Ovary (tissue), 9 donors: ENCODE measurements around the gene ATP1A2. TPM values are rescaled to one million over a fixed set of nuclear protein-coding genes. Genes with fewer than 3 reads are reported as not detected.

Source experiments
- DNase-seq, 5 donors: peaks; one replicate each; pipeline ENCODE4 v3.0.0-alpha.2; 2019 to 2020
- H3K27ac ChIP-seq, 2 donors: fragments of 200-600 bp; one replicate each; pipeline versions ENCODE4 v1.5.1 to v1.8.0; 2019 to 2022
- H3K27me3 ChIP-seq: fragments of 200-600 bp; one replicate; pipeline ENCODE4 v1.8.0; 2022
- H3K36me3 ChIP-seq: fragments of 200-600 bp; sonication (generic); one replicate; pipeline ENCODE4 v1.5.1; 2019
- H3K4me1 ChIP-seq: one replicate; pipeline ENCODE4 v1.8.1; 2013; ENCODE audit warnings: mild to moderate bottlenecking, moderate library complexity; ENCODE audit not compliant: insufficient read depth
- H3K4me3 ChIP-seq: fragments of 200-600 bp; sonication (generic); one replicate; pipeline ENCODE4 v1.5.1; 2017
- H3K9me3 ChIP-seq, 2 donors: fragments of 200-600 bp in 1 of 2; sonication (generic) in 1 of 2; one replicate each; pipeline versions ENCODE4 v1.5.1 to v1.8.1; 2013 to 2019; ENCODE audit warnings: mild to moderate bottlenecking in 1 of 2, moderate library complexity in 1 of 2
- CTCF ChIP-seq, 3 donors: fragments of 450-650 bp in 2 of 3; fragments of 200-600 bp in 1 of 3; IDR thresholded peaks; one replicate each; pipeline versions ENCODE4 v1.5.1 to v1.8.0; 2016 to 2022; ENCODE audit warnings: antibody characterized with exemption in 3 of 3, mild to moderate bottlenecking in 1 of 3
- EP300 ChIP-seq: sonication (generic); formaldehyde crosslinking; IDR thresholded peaks from one replicate; pipeline ENCODE4 v1.6.1; 2017; ENCODE audit warnings: antibody characterized with exemption
- POLR2A ChIP-seq: fragments of 450-650 bp; IDR thresholded peaks from one replicate; pipeline ENCODE4 v1.6.1; 2017; ENCODE audit warnings: antibody characterized with exemption, mild to moderate bottlenecking, moderate library complexity
- WGBS, 3 donors: extraction: QIAGEN DNeasy Blood & Tissue Kit in 1 of 3; methylation state at CpG; one replicate each; pipeline versions ENCODE4 v1.1.5 to v1.1.7; 2013 to 2017; 5-methylcytosine and 5-hydroxymethylcytosine counted together
- intact Hi-C, 4 donors: fragments of 100-400 bp; cut with DNase I; formaldehyde crosslinking; loops; one replicate each; pipeline versions ENCODE4 v1.11.0 to v1.15.1; 2022 to 2023
- polyA plus RNA-seq, 2 donors: library from polyadenylated mRNA; stranded (reverse); fragments of 200-250 nt in 1 of 2; fragments of 350-450 nt in 1 of 2; fragmentation: Illumina TruSeq in 1 of 2; extraction: RNeasy Lipid Tissue Mini Kit (QIAGEN cat#74804) in 1 of 2; gene quantifications; one replicate each; pipeline ENCODE4 v1.2.3, GENCODE V29; 2013 to 2014
- total RNA-seq, 7 donors: library from RNA; depleted of rRNA in 2 of 7; stranded (reverse); fragments of >200 nt in 2 of 7; fragmentation: NEBNext Ultra II Directional in 3 of 7; extraction: Animal tissue kit (Norgen Biotek cat#: 25700) in 3 of 7; gene quantifications; one replicate each; pipeline versions ENCODE4 v1.1.0 to v1.2.4, GENCODE V29; 2016 to 2023
- donor health status: DM: no; HTN: no; CAD: no; lungs with moderate emphysema.
- donor health status: DM: no; HTN: no; CAD: no.
- donor health status: Bipolar disorder and iron deficiency.
- donor health status: DM: yes; HTN: yes; CAD: no.
- donor health status: DM: no; HTN: no; CAD: no.
- donor health status: DM: yes; HTN: yes; CAD: no.

The ATP1A2 gene
- total and polyA plus RNA-seq, 9 donors, result 3.0 to 38.6 (median 15.0) TPM

- DNase-seq, result no peak
- Histone ChIP-seq H3K4me1 (no peaks in the 10 kb centered on the region), H3K9me3 (no peaks in the 10 kb centered on the region), H3K36me3 (no peaks in the 10 kb centered on the region), H3K4me3 (no peak overlapping the region), H3K27ac (no peak overlapping the region), H3K27me3 (no peaks in the 10 kb centered on the region)
- 62 to 85% (median 73%) methylated on average over 3 of the region's 3 CpGs for WGBS, 3 donors
- intact Hi-C loops, result no loop called here
- TF ChIP-seq POLR2A (no peak), CTCF (IDR thresholded peaks at IDR 0.05) (no peak)
Measured at GRCh38 chr1:160129558-160129957, 14.0 kb downstream of the ATP1A2 start.

- intact Hi-C loops, result no loop called here
- no peak for DNase-seq
- WGBS, 3 donors, result 90 to 94% (median 93%) methylated on average over 11 of the region's 11 CpGs
- Histone ChIP-seq H3K27ac (no peak overlapping the region), H3K4me1 (no peaks in the 10 kb centered on the region), H3K4me3 (no peak overlapping the region), H3K9me3 (no peaks in the 10 kb centered on the region), H3K27me3 (no peaks in the 10 kb centered on the region), H3K36me3 (no peaks in the 10 kb centered on the region)
- TF ChIP-seq CTCF (IDR thresholded peaks at IDR 0.05), result no peak
- TF ChIP-seq EP300, result no peak
- TF ChIP-seq POLR2A, result no peak
Measured at GRCh38 chr1:160129966-160130365, 14.4 kb downstream of the ATP1A2 start.

GRCh38 chr1:160130486-160130885, 14.9 kb downstream of the ATP1A2 start:
- intact Hi-C loops, result no loop called here
- TF ChIP-seq POLR2A (no peak), EP300 (no peak), CTCF (IDR thresholded peaks at IDR 0.05) (no peak)
- no peaks in the 10 kb centered on the region for H3K9me3 ChIP-seq
- no peaks in the 10 kb centered on the region for H3K27me3 ChIP-seq
- H3K4me3 ChIP-seq, result no peak overlapping the region
- no peak overlapping the region for H3K27ac ChIP-seq
- no peaks in the 10 kb centered on the region for H3K4me1 ChIP-seq
- no peaks in the 10 kb centered on the region for H3K36me3 ChIP-seq
- no peak for DNase-seq
- WGBS, 3 donors, result 83 to 84% (median 83%) methylated on average over 5 of the region's 5 CpGs

GRCh38 chr1:160130939-160131338, 15.4 kb downstream of the ATP1A2 start:
- no peaks in the 10 kb centered on the region for H3K27me3 ChIP-seq
- no peaks in the 10 kb centered on the region for H3K36me3 ChIP-seq
- H3K9me3 ChIP-seq, result no peaks in the 10 kb centered on the region
- intact Hi-C loops, result no loop called here
- no peak overlapping the region for H3K4me3 ChIP-seq
- no peak overlapping the region for H3K27ac ChIP-seq
- no peaks in the 10 kb centered on the region for H3K4me1 ChIP-seq
- WGBS, 3 donors, result 97 to 100% (median 100%) methylated on average over 1 of the region's 1 CpG
- DNase-seq, result no peak
- TF ChIP-seq CTCF (IDR thresholded peaks at IDR 0.05) (no peak), POLR2A (no peak), EP300 (no peak)
